ENCODE data around the gene TCF4.

GRCh38 chr18:55546851-55547704 lies 40.9 kb downstream of the TCF4 start:
- TF ChIP-seq CTCF (IDR thresholded peaks at IDR 0.05), result no peak
- TF ChIP-seq POLR2AphosphoS5 (IDR thresholded peaks at IDR 0.05), result no peak
- no peak for TF ChIP-seq POLR2A (IDR thresholded peaks at IDR 0.05)
- no peak for TF ChIP-seq EP300 (IDR thresholded peaks at IDR 0.05)

All from upper lobe of left lung (tissue), 4 donors.